DLD1 (cell line): ENCODE measurements around the gene ITGA5.

Source experiments
- in situ Hi-C: cut with HindIII; loops from 2 replicates; pipeline ENCODE4 v1.10.0; 2017; ENCODE audit warnings: low sequenced_read_pairs

The ITGA5 gene

GRCh38 chr12:54431911-54432814, 13.1 kb upstream of the ITGA5 start:
- in situ Hi-C loops: no loop called here

- in situ Hi-C loops: no loop called here
Measured at GRCh38 chr12:54430471-54431069, 11.5 kb upstream of the ITGA5 start.

- in situ Hi-C loops: no loop called here
Measured at GRCh38 chr12:54429014-54429471, 10.0 kb upstream of the ITGA5 start.

GRCh38 chr12:54428050-54429013, 9.3 kb upstream of the ITGA5 start:
- in situ Hi-C loops: no loop called here

GRCh38 chr12:54427106-54427505, 8.0 kb upstream of the ITGA5 start:
- in situ Hi-C loops: no loop called here

GRCh38 chr12:54426690-54427089, 7.6 kb upstream of the ITGA5 start:
- in situ Hi-C loops: no loop called here

GRCh38 chr12:54425702-54426101, 6.6 kb upstream of the ITGA5 start:
- in situ Hi-C loops: no loop called here

GRCh38 chr12:54424224-54424623, 5.2 kb upstream of the ITGA5 start:
- in situ Hi-C loops: no loop called here

GRCh38 chr12:54423816-54424150, 4.7 kb upstream of the ITGA5 start:
- in situ Hi-C loops: no loop called here

- in situ Hi-C loops: no loop called here
Measured at GRCh38 chr12:54421879-54422250, 2.8 kb upstream of the ITGA5 start.

- in situ Hi-C loops: no loop called here
Measured at GRCh38 chr12:54421175-54421878, 2.3 kb upstream of the ITGA5 start.

- in situ Hi-C loops: no loop called here
Measured at GRCh38 chr12:54420766-54421144, 1.7 kb upstream of the ITGA5 start.

- in situ Hi-C loops: no loop called here
Measured at GRCh38 chr12:54418441-54419087, 502 bp downstream of the ITGA5 start.

GRCh38 chr12:54417712-54418440, 1.2 kb downstream of the ITGA5 start:
- in situ Hi-C loops: no loop called here

- in situ Hi-C loops: no loop called here
Measured at GRCh38 chr12:54416687-54417603, 2.1 kb downstream of the ITGA5 start.

- in situ Hi-C loops: no loop called here
Measured at GRCh38 chr12:54415221-54415929, 3.7 kb downstream of the ITGA5 start.

GRCh38 chr12:54413284-54414190, 5.5 kb downstream of the ITGA5 start:
- in situ Hi-C loops: no loop called here
